Measurements from ENCODE around the gene DNAH10.

Gene DNAH10

DNA sequence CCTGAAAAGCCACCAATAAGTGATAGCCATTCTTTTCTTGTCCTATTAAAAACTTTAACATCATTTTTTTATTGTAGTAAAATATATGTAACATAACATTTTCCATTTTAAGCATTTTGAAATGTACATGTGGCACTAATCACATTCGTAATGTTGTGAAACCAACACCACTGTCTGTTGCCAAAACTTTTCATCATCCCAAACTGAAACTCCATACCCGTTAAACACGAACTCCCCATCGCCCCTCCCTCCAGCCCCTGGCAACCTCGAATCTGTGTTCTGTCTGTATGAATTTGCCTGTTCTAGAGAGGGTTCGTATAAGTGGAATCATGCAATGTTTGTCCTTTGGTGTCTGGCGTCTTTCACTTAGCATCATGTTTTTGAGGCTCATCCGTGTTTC, 134.7 kb downstream of the DNAH10 start:
- no peak overlapping the region for H2AFZ ChIP-seq (ENCODE audit: low read length)
- no peak overlapping the region for H3K4me3 ChIP-seq (ENCODE audit: low read depth, low read length, poor library complexity, severe bottlenecking)
- TF ChIP-seq CTCF (IDR thresholded peaks at IDR 0.05; ENCODE audit: low read length): no peak
- no peaks in the 10 kb centered on the region for H3K36me3 ChIP-seq (ENCODE audit: insufficient read depth, low read length)
- H3K9ac ChIP-seq (ENCODE audit: low read length): no peak overlapping the region
- H3K9me2 ChIP-seq (ENCODE audit: low read depth, low read length): no peaks in the 10 kb centered on the region
- no peaks in the 10 kb centered on the region for H3K9me3 ChIP-seq (ENCODE audit: low read length)
- no peak overlapping the region for H3K27ac ChIP-seq (ENCODE audit: low read depth, low read length, poor library complexity, severe bottlenecking)
- no peaks in the 10 kb centered on the region for H3F3A ChIP-seq (ENCODE audit: insufficient read depth, low read length)
- no peaks in the 10 kb centered on the region for H4K20me1 ChIP-seq (ENCODE audit: insufficient read depth, low read length)
- H3K4me2 ChIP-seq (ENCODE audit: low read length): no peak overlapping the region
- H3K27me3 ChIP-seq (ENCODE audit: insufficient read depth, low read length): no peaks in the 10 kb centered on the region; the same call in 1 of the 2 replicates
- H3K79me2 ChIP-seq (ENCODE audit: insufficient read depth, low read length): no peaks in the 10 kb centered on the region
- H3K4me1 ChIP-seq (ENCODE audit: insufficient read depth, low read length, severe bottlenecking): no peaks in the 10 kb centered on the region

DNA sequence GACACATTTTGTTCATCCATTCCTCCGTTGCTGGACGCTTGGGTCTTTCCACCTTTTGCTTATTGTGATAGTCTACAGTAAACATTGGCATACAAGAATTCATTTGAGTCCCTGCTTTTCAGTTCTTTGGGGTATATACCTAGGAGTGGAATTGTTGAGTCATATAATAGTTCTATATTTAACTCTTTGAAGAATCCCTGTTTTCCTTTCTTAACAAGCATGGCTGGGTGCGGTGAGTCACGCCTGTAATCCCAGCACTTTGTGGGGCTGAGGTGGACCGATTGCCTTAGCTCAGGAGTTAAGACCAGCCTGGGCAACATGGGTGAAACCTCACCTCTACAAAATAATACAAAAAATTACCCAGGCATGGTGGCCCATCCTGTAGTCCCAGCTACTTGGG, 135.1 kb downstream of the DNAH10 start:
- no peaks in the 10 kb centered on the region for H3K4me1 ChIP-seq (ENCODE audit: insufficient read depth, low read length, severe bottlenecking)
- no peaks in the 10 kb centered on the region for H3K36me3 ChIP-seq (ENCODE audit: insufficient read depth, low read length)
- H3K9me3 ChIP-seq (ENCODE audit: low read length): no peaks in the 10 kb centered on the region
- no peak overlapping the region for H2AFZ ChIP-seq (ENCODE audit: low read length)
- no peak for TF ChIP-seq EZH2 (IDR thresholded peaks at IDR 0.05; ENCODE audit: borderline replicate concordance, low read length)
- TF ChIP-seq CTCF (IDR thresholded peaks at IDR 0.05; ENCODE audit: low read length): no peak
- no peaks in the 10 kb centered on the region for H4K20me1 ChIP-seq (ENCODE audit: insufficient read depth, low read length)
- H3F3A ChIP-seq (ENCODE audit: insufficient read depth, low read length): no peaks in the 10 kb centered on the region
- H3K27ac ChIP-seq (ENCODE audit: low read depth, low read length, poor library complexity, severe bottlenecking): no peak overlapping the region
- no peaks in the 10 kb centered on the region; the same call in 1 of the 2 replicates for H3K27me3 ChIP-seq (ENCODE audit: insufficient read depth, low read length)
- no peaks in the 10 kb centered on the region for H3K9me2 ChIP-seq (ENCODE audit: low read depth, low read length)
- H3K9ac ChIP-seq (ENCODE audit: low read length): no peak overlapping the region
- no peaks in the 10 kb centered on the region for H3K79me2 ChIP-seq (ENCODE audit: insufficient read depth, low read length)
- H3K4me3 ChIP-seq (ENCODE audit: low read depth, low read length, poor library complexity, severe bottlenecking): no peak overlapping the region
- no peak overlapping the region for H3K4me2 ChIP-seq (ENCODE audit: low read length)

GRCh38 chr12:123898673-123899072, 136.6 kb downstream of the DNAH10 start:
- no peaks in the 10 kb centered on the region for H3K9me3 ChIP-seq (ENCODE audit: low read length)
- H3K9ac ChIP-seq (ENCODE audit: low read length): no peak overlapping the region
- no peak overlapping the region for H3K27ac ChIP-seq (ENCODE audit: low read depth, low read length, poor library complexity, severe bottlenecking)
- H3K36me3 ChIP-seq (ENCODE audit: insufficient read depth, low read length): no peaks in the 10 kb centered on the region
- H3K79me2 ChIP-seq (ENCODE audit: insufficient read depth, low read length): no peaks in the 10 kb centered on the region
- no peaks in the 10 kb centered on the region; the same call in 1 of the 2 replicates for H3K27me3 ChIP-seq (ENCODE audit: insufficient read depth, low read length)
- no peak for TF ChIP-seq CTCF (IDR thresholded peaks at IDR 0.05; ENCODE audit: low read length)
- no peak for TF ChIP-seq EZH2 (IDR thresholded peaks at IDR 0.05; ENCODE audit: borderline replicate concordance, low read length)
- no peak overlapping the region for H3K4me3 ChIP-seq (ENCODE audit: low read depth, low read length, poor library complexity, severe bottlenecking)
- H3F3A ChIP-seq (ENCODE audit: insufficient read depth, low read length): no peaks in the 10 kb centered on the region
- no peaks in the 10 kb centered on the region for H3K9me2 ChIP-seq (ENCODE audit: low read depth, low read length)
- H3K4me1 ChIP-seq (ENCODE audit: insufficient read depth, low read length, severe bottlenecking): no peaks in the 10 kb centered on the region
- H2AFZ ChIP-seq (ENCODE audit: low read length): no peak overlapping the region
- no peaks in the 10 kb centered on the region for H4K20me1 ChIP-seq (ENCODE audit: insufficient read depth, low read length)
- H3K4me2 ChIP-seq (ENCODE audit: low read length): no peak overlapping the region
